DND-41 (cell line): ENCODE data around the gene PUM1.

Source experiments
- CTCF ChIP-seq: IDR thresholded peaks from 2 replicates; pipeline ENCODE4 v1.5.1; 2012; ENCODE audit warnings: borderline replicate concordance, low read length, moderate library complexity, mild to moderate bottlenecking; ENCODE audit not compliant: poor library complexity, severe bottlenecking; ENCODE audit errors: extremely low read depth
- EZH2 ChIP-seq: IDR thresholded peaks from 3 replicates; pipeline ENCODE4 v1.6.1; 2012; ENCODE audit warnings: borderline replicate concordance, low read depth, mild to moderate bottlenecking, moderate library complexity, low read length, inconsistent platforms; ENCODE audit not compliant: severe bottlenecking

GRCh38 chr1:30971496-30971895 is 94.0 kb downstream of the PUM1 start:
- TF ChIP-seq CTCF (no peak), EZH2 (no peak)
